PC-3 (cell line): Measurements from ENCODE around the gene TP53BP1. TPM values are rescaled to one million over a fixed set of nuclear protein-coding genes. Genes with fewer than 3 reads are reported as not detected.

ENCODE experiments used
- ATAC-seq: fragments of 200-7000 bp; cut with Tn5 transposase; 2 replicates; pipeline ENCODE4 v1.9.1; 2020; ENCODE audit warnings: mild to moderate bottlenecking, moderate library complexity
- BruUV-seq: library from RNA; stranded (reverse); fragments of 400-500 nt; replicated peaks from 2 replicates; lab custom pipeline; 2021; lab: Mats Ljungman, UMichigan
- CTCF ChIA-PET: fragments of 300-600 bp; sonication (Branson Sonifier 250); formaldehyde crosslinking; loops from one replicate; lab custom pipeline; 2022; ENCODE audit warnings: antibody characterized with exemption; lab: Charles Lee
- POLR2A ChIA-PET: fragments of 300-600 bp; sonication (Branson Sonifier 250); formaldehyde crosslinking; loops from one replicate; lab custom pipeline; 2022; ENCODE audit warnings: antibody characterized with exemption; ENCODE audit not compliant: unreplicated experiment; lab: Charles Lee
- DNase-seq: peaks from one replicate; pipeline ENCODE4 v3.0.0-alpha.2; 2015
- H2AFZ ChIP-seq: fragments of 300-600 bp; sonication (generic); 2 replicates; pipeline ENCODE4 v1.6.0; 2016; ENCODE audit warnings: antibody characterized with exemption, low read length
- H3F3A ChIP-seq: fragments of 300-600 bp; sonication (generic); one replicate; pipeline ENCODE4 v1.6.0; 2017; ENCODE audit warnings: antibody characterized with exemption, low read length, control low read depth, mild to moderate bottlenecking; ENCODE audit not compliant: unreplicated experiment
- H3K27ac ChIP-seq: fragments of 300-600 bp; sonication (generic); 2 replicates; pipeline ENCODE4 v1.5.1; 2016; ENCODE audit warnings: mild to moderate bottlenecking, low read length
- H3K27me3 ChIP-seq: fragments of 300-600 bp; sonication (generic); 2 replicates; pipeline ENCODE4 v1.6.1; 2016; ENCODE audit warnings: low read length, mixed read lengths
- H3K36me3 ChIP-seq: fragments of 300-600 bp; sonication (generic); 2 replicates; pipeline ENCODE4 v1.6.1; 2016; ENCODE audit warnings: low read depth, mixed run types, low read length, mixed read lengths
- H3K4me1 ChIP-seq: fragments of 300-600 bp; sonication (generic); 2 replicates; pipeline ENCODE4 v1.5.1; 2016; ENCODE audit warnings: low read length; ENCODE audit not compliant: insufficient read depth
- H3K4me2 ChIP-seq: fragments of 300-600 bp; sonication (generic); 2 replicates; pipeline ENCODE4 v1.6.0; 2016; ENCODE audit warnings: low read length
- H3K4me3 ChIP-seq: fragments of 300-600 bp; sonication (generic); 2 replicates; pipeline ENCODE4 v1.5.1; 2016; ENCODE audit warnings: mild to moderate bottlenecking, low read length, mixed read lengths
- H3K79me2 ChIP-seq: fragments of 300-600 bp; sonication (generic); 2 replicates; pipeline ENCODE4 v1.6.1; 2017; ENCODE audit warnings: low read length, mixed read lengths
- H3K9ac ChIP-seq: fragments of 300-600 bp; sonication (generic); 2 replicates; pipeline ENCODE4 v1.6.0; 2016; ENCODE audit warnings: mild to moderate bottlenecking, low read length
- H3K9me2 ChIP-seq: fragments of 300-600 bp; sonication (generic); replicated peaks from 2 replicates; pipeline ENCODE4 v1.6.1; 2016; ENCODE audit warnings: mixed run types, low read length, mixed read lengths
- H3K9me3 ChIP-seq: fragments of 300-600 bp; sonication (generic); 2 replicates; pipeline ENCODE4 v1.6.1; 2016; ENCODE audit warnings: low read length, mixed read lengths
- H4K20me1 ChIP-seq: fragments of 300-600 bp; sonication (generic); 2 replicates; pipeline ENCODE4 v1.6.1; 2016; ENCODE audit warnings: low read length, mixed read lengths
- EZH2 ChIP-seq: fragments of 300-600 bp; sonication (generic); IDR thresholded peaks from one replicate; pipeline ENCODE4 v1.6.1; 2017; ENCODE audit warnings: antibody characterized with exemption, mild to moderate bottlenecking, low read length; ENCODE audit not compliant: unreplicated experiment
- EZH2phosphoT487 ChIP-seq: fragments of 300-600 bp; sonication (generic); IDR thresholded peaks from 2 replicates; pipeline ENCODE4 v1.6.1; 2018; ENCODE audit warnings: mild to moderate bottlenecking, antibody characterized with exemption, low read length, borderline replicate concordance
- intact Hi-C: fragments of 100-400 bp; cut with micrococcal nuclease; formaldehyde crosslinking; loops from 2 replicates; pipeline ENCODE4 v1.9.0; 2023
- total RNA-seq: library from RNA; depleted of rRNA; stranded (reverse); fragments of >200 nt; gene quantifications from 2 replicates; pipeline ENCODE4 v1.2.3, GENCODE V29; 2014
- TF ChIP-seq, protein P1 (sequence below): fragments of 300-600 bp; sonication (generic); conservative IDR thresholded peaks from 2 replicates; pipeline ENCODE4 v1.5.1; 2017; ENCODE audit warnings: antibody characterized with exemption, low read depth, mild to moderate bottlenecking, low read length

Gene TP53BP1
- total RNA-seq, 1 experiment from 2014 or later = 55.7 TPM

DNA sequence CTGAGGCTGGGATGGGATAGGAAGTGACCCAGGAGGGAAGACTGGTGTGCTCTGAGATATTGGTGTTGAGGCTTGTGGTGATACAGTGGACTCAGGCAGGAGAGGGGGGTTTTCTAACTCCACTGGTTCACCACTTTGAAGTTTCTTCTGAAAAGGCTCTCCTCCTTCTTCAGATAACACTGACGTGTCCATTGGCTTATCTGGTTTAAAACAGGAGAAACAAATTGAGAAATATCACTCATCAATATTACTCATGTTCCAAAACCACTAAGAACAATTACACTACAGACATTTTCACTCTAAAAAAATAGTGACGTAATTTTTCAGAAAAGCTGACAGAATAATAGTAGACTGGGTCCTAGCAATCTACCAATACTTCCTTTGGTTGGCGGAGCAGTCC, 23.1 kb downstream of the TP53BP1 start:
- CTCF ChIA-PET = no interaction called here
- ATAC-seq (no peak), DNase-seq (no peak)
- no peaks in the 10 kb centered on the region for H3K4me1 ChIP-seq
- no peak overlapping the region for H3K4me2 ChIP-seq
- H3K9me3 ChIP-seq = no peaks in the 10 kb centered on the region
- intact Hi-C loops = no loop called here
- peaks cover 45% of the 10 kb centered on the region for H3K36me3 ChIP-seq
- H3K79me2 ChIP-seq = no peaks in the 10 kb centered on the region
- no peaks in the 10 kb centered on the region for H3F3A ChIP-seq
- H3K9ac ChIP-seq = no peak overlapping the region
- no peak overlapping the region for H3K4me3 ChIP-seq
- no peaks in the 10 kb centered on the region for H3K9me2 ChIP-seq
- POLR2A ChIA-PET = interaction anchor here (0.6 kb wide), 1 partner anchor 8 kb away, joined by 11 read pairs; no protein-coding TSS in a partner anchor
- H3K27ac ChIP-seq = no peak overlapping the region
- no TSS peak for BruUV-seq
- TF ChIP-seq EZH2 = no peak
- no peak for TF ChIP-seq EZH2phosphoT487
- TF ChIP-seq, protein P1, sequence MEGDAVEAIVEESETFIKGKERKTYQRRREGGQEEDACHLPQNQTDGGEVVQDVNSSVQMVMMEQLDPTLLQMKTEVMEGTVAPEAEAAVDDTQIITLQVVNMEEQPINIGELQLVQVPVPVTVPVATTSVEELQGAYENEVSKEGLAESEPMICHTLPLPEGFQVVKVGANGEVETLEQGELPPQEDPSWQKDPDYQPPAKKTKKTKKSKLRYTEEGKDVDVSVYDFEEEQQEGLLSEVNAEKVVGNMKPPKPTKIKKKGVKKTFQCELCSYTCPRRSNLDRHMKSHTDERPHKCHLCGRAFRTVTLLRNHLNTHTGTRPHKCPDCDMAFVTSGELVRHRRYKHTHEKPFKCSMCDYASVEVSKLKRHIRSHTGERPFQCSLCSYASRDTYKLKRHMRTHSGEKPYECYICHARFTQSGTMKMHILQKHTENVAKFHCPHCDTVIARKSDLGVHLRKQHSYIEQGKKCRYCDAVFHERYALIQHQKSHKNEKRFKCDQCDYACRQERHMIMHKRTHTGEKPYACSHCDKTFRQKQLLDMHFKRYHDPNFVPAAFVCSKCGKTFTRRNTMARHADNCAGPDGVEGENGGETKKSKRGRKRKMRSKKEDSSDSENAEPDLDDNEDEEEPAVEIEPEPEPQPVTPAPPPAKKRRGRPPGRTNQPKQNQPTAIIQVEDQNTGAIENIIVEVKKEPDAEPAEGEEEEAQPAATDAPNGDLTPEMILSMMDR = no peak
- no peaks in the 10 kb centered on the region for H4K20me1 ChIP-seq
- no peaks in the 10 kb centered on the region for H3K27me3 ChIP-seq
- H2AFZ ChIP-seq = no peak overlapping the region

DNA sequence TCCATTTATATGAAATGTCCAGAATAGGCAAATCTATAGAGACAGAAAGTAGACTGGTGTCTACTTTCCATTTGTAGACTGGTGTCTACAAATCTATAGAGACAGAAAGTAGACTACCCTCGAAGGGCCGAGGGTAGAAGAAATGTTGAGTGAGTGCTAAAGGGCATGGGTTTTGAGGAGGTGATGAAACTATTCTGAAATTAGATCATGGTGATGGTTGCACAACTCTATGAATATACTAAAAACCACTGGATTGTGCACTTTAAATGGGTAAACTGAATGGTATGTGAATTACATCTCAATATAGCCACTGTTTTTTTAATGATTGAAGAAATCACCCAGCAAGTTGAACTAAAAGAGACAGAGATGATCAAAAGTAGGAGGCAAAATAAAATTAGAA, 27.9 kb downstream of the TP53BP1 start:
- H3K4me3 ChIP-seq = no peak overlapping the region
- intact Hi-C loops = no loop called here
- POLR2A ChIA-PET = no interaction called here
- no peaks in the 10 kb centered on the region for H3K79me2 ChIP-seq
- H3K27ac ChIP-seq = no peak overlapping the region
- H2AFZ ChIP-seq = no peak overlapping the region
- H3F3A ChIP-seq = no peaks in the 10 kb centered on the region
- ATAC-seq = no peak
- H3K4me2 ChIP-seq = no peak overlapping the region
- no peak overlapping the region for H3K9ac ChIP-seq
- peaks cover 28% of the 10 kb centered on the region for H3K36me3 ChIP-seq
- no peaks in the 10 kb centered on the region for H3K9me3 ChIP-seq
- TF ChIP-seq EZH2 (no peak), EZH2phosphoT487 (no peak)
- TF ChIP-seq, protein P1 = no peak
- no peaks in the 10 kb centered on the region for H4K20me1 ChIP-seq
- H3K27me3 ChIP-seq = no peaks in the 10 kb centered on the region
- peak; percentile 10 for DNase-seq
- CTCF ChIA-PET = no interaction called here
- H3K9me2 ChIP-seq = no peaks in the 10 kb centered on the region
- no TSS peak for BruUV-seq
- H3K4me1 ChIP-seq = no peaks in the 10 kb centered on the region

DNA sequence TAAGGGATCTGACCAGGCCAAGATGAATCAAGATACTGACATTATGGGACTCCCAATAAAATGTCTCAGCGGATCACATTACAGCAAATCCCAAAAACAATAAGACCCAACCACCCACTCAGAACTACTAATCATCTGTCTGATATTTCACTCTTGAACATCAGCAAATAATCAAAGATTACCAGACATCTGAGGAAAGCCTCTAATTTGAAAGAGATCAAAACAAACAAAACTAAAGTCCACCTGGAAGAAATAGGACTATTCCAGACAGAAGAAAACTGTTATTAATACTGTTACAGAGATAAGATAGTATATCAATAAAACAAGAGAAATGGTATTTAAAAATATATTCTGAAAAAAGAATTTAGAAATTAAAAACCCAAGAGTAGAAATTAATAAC, 29.0 kb downstream of the TP53BP1 start:
- Histone ChIP-seq H3K9me3 (no peaks in the 10 kb centered on the region), H3K27ac (no peak overlapping the region), H3F3A (no peaks in the 10 kb centered on the region), H3K4me3 (no peak overlapping the region), H3K79me2 (no peaks in the 10 kb centered on the region), H3K36me3 (peaks cover 20% of the 10 kb centered on the region), H3K9me2 (no peaks in the 10 kb centered on the region), H2AFZ (no peak overlapping the region), H3K4me1 (no peaks in the 10 kb centered on the region), H3K9ac (no peak overlapping the region), H4K20me1 (no peaks in the 10 kb centered on the region), H3K27me3 (no peaks in the 10 kb centered on the region), H3K4me2 (no peak overlapping the region)
- ATAC-seq (no peak), DNase-seq (no peak)
- TF ChIP-seq EZH2 (no peak), EZH2phosphoT487 (no peak)
- TF ChIP-seq, protein P1 = no peak
- ChIA-PET CTCF (no interaction called here), POLR2A (no interaction called here)
- no TSS peak for BruUV-seq
- intact Hi-C loops = no loop called here
